NB4 (cell line): ENCODE results near the gene CHCHD10.

Experiments used
- DNase-seq: peaks from one replicate; pipeline ENCODE4 v3.0.0; 2010; ENCODE audit warnings: low read depth
- H3K4me3 ChIP-seq: one replicate; pipeline ENCODE4 v1.5.1; 2011; ENCODE audit warnings: mild to moderate bottlenecking, low read depth, low read length, moderate library complexity
- CTCF ChIP-seq: IDR thresholded peaks from one replicate; pipeline ENCODE4 v1.5.1; 2012; ENCODE audit warnings: low read depth, low read length
- MAX ChIP-seq: IDR thresholded peaks from 2 replicates; pipeline ENCODE4 v1.6.1; 2011; ENCODE audit warnings: low read depth, low read length
- MYC ChIP-seq: IDR thresholded peaks from 2 replicates; pipeline ENCODE4 v1.6.1; 2011; ENCODE audit warnings: low read depth, low read length
- POLR2A ChIP-seq: IDR thresholded peaks from 2 replicates; pipeline ENCODE4 v1.6.1; 2011; ENCODE audit warnings: mild to moderate bottlenecking; ENCODE audit not compliant: insufficient read length; ENCODE audit errors: extremely low read depth

CHCHD10 gene

GRCh38 chr22:23755711-23756110, 12.1 kb downstream of the CHCHD10 start:
- no peak overlapping the region for H3K4me3 ChIP-seq
- TF ChIP-seq MYC (no peak), POLR2A (no peak)

GRCh38 chr22:23754980-23755636, 12.7 kb downstream of the CHCHD10 start:
- DNase-seq = no peak
- no peak overlapping the region for H3K4me3 ChIP-seq
- TF ChIP-seq MAX = no peak
- TF ChIP-seq POLR2A = no peak
- TF ChIP-seq MYC = no peak
- no peak for TF ChIP-seq CTCF

More at GRCh38 chr22:23755711-23756110, 12.1 kb downstream of the CHCHD10 start:
- no peak for DNase-seq

- no peak for DNase-seq
- H3K4me3 ChIP-seq = no peak within 1 kb of the TSS
- no peak for TF ChIP-seq CTCF
- no peak for TF ChIP-seq MAX
- TF ChIP-seq MYC = no peak
- TF ChIP-seq POLR2A = no peak
Measured at GRCh38 chr22:23754220-23754919, 13.4 kb downstream of the CHCHD10 start, which contains the start of gene VPREB3. VPREB3 (minus strand) TSS chr22:23754425; CDS start chr22:23754363, 62 bp downstream.

- no peak overlapping the region for H3K4me3 ChIP-seq
- no peak for TF ChIP-seq MYC
- DNase-seq = peak; percentile 59
Measured at GRCh38 chr22:23753385-23753784, 14.4 kb downstream of the CHCHD10 start.

GRCh38 chr22:23752750-23753149, 15.0 kb downstream of the CHCHD10 start:
- TF ChIP-seq MAX (no peak), POLR2A (no peak), MYC (no peak), CTCF (no peak)
- DNase-seq = no peak
- H3K4me3 ChIP-seq = no peak overlapping the region

- DNase-seq = peak; percentile 80
- no peak overlapping the region for H3K4me3 ChIP-seq
- TF ChIP-seq POLR2A (no peak), MYC (no peak), MAX (no peak), CTCF (no peak)
Measured at GRCh38 chr22:23752090-23752691, 15.6 kb downstream of the CHCHD10 start.
